Glutamatergic neuron (in vitro differentiated cells): ENCODE results near the gene GPS2. TPM values are rescaled to one million over a fixed set of nuclear protein-coding genes. Genes with fewer than 3 reads are reported as not detected.

Source experiments
- DNase-seq: peaks from one replicate; pipeline ENCODE4 v3.0.0; 2022
- H3K27ac Mint-ChIP-seq: one replicate; pipeline ENCODE4 v1.8.0; 2020; ENCODE audit warnings: mild to moderate bottlenecking, mixed read lengths, inconsistent platforms; ENCODE audit not compliant: unreplicated experiment
- H3K27me3 Mint-ChIP-seq: one replicate; pipeline ENCODE4 v1.8.0; 2020; ENCODE audit warnings: mild to moderate bottlenecking, moderate library complexity, mixed read lengths, inconsistent platforms; ENCODE audit not compliant: unreplicated experiment
- H3K36me3 Mint-ChIP-seq: one replicate; pipeline ENCODE4 v1.8.0; 2020; ENCODE audit warnings: mild to moderate bottlenecking, mixed read lengths, inconsistent platforms; ENCODE audit not compliant: unreplicated experiment
- H3K4me1 Mint-ChIP-seq: one replicate; pipeline ENCODE4 v1.8.0; 2020; ENCODE audit warnings: mild to moderate bottlenecking, low read depth, mixed read lengths, inconsistent platforms; ENCODE audit not compliant: unreplicated experiment
- H3K4me3 Mint-ChIP-seq: one replicate; pipeline ENCODE4 v1.8.0; 2020; ENCODE audit warnings: mild to moderate bottlenecking, mixed read lengths, inconsistent platforms; ENCODE audit not compliant: unreplicated experiment
- H3K9me3 Mint-ChIP-seq: one replicate; pipeline ENCODE4 v1.8.0; 2020; ENCODE audit warnings: mild to moderate bottlenecking, moderate library complexity, mixed read lengths, inconsistent platforms; ENCODE audit not compliant: unreplicated experiment
- long read RNA-seq: library from polyadenylated mRNA; unstranded; transcript quantifications from one replicate; pipeline ENCODE4 v2.0.0, GENCODE V29; 2020; ENCODE audit not compliant: unreplicated experiment
- total RNA-seq: library from RNA; stranded (reverse); fragmentation: NEBNext Ultra II Directional; extraction: Animal tissue kit (Norgen Biotek cat#: 25700); gene quantifications from one replicate; pipeline ENCODE4 v1.2.1, GENCODE V29; 2021; ENCODE audit not compliant: unreplicated experiment
- TF ChIP-seq, protein P1 (sequence below): fragments of 200-600 bp; sonication (generic); IDR thresholded peaks from one replicate; pipeline ENCODE4 v1.5.0; 2021; ENCODE audit not compliant: partially characterized antibody, unreplicated experiment

Gene GPS2, protein sequence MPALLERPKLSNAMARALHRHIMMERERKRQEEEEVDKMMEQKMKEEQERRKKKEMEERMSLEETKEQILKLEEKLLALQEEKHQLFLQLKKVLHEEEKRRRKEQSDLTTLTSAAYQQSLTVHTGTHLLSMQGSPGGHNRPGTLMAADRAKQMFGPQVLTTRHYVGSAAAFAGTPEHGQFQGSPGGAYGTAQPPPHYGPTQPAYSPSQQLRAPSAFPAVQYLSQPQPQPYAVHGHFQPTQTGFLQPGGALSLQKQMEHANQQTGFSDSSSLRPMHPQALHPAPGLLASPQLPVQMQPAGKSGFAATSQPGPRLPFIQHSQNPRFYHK
- 98.3 TPM for total RNA-seq
- long read RNA-seq, transcript GPS2-201 (11 exons, 1,379 nt) = major isoform, 27 of 60 reads
- long read RNA-seq, partial matches to known transcripts = 5 of 60 reads
- long read RNA-seq, other reads (novel, unspliced or antisense) = 22 of 60 reads

DNA sequence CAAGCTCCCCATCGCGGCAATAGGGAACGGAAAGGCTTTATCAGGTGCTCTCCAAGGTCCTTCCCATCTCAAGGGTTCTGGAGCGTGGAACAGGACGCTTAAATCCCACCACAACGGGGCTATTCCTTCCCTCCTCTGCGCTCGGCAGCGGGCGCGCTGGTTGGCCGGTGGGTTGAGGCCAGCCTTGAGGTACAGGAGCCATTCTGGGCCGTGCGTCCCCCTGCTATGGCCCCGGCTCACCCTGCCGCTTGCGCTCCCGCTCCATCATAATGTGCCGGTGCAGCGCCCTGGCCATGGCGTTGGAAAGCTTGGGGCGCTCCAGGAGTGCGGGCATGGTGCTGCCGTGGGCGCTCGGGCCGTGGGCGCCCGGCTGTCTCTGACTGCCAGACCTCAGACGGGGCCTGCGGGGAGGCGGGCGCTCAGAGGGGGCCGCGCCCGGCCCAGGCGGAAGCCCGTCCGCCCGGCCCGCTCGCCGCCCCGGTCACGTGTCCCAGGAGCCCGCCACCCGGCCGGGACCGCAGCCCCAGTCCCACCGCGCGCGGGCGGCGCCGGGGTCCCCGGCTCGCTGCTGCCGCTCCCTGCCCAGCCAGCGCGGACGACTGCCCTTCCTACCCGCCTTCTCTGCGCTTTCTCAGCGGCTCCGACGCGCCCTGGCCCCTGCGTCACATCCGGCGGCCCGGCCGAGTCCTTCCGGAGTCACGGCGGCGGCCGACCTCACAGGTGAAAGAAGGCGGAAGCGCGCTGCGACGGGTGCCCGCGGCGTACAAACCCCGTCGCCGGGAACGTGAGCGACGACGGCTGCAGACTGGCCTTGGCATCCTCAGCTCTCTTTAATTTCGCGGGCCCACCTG lies at the start of gene GPS2:
Gene GPS2, minus strand, starts transcription at position 642 of the 851 bp plus-strand sequence. Its CDS starts 308 bp downstream, at position 334.
- Mint-ChIP-seq H3K9me3 (peaks cover 16% of the 10 kb centered on the region), H3K27me3 (peaks cover 9% of the 10 kb centered on the region), H3K4me3 (peak within 1 kb of the TSS; percentile 89), H3K4me1 (peaks cover 16% of the 10 kb centered on the region), H3K27ac (peak within 1 kb of the TSS; percentile 72), H3K36me3 (peaks cover 10% of the 10 kb centered on the region)
- TF ChIP-seq, protein P1, sequence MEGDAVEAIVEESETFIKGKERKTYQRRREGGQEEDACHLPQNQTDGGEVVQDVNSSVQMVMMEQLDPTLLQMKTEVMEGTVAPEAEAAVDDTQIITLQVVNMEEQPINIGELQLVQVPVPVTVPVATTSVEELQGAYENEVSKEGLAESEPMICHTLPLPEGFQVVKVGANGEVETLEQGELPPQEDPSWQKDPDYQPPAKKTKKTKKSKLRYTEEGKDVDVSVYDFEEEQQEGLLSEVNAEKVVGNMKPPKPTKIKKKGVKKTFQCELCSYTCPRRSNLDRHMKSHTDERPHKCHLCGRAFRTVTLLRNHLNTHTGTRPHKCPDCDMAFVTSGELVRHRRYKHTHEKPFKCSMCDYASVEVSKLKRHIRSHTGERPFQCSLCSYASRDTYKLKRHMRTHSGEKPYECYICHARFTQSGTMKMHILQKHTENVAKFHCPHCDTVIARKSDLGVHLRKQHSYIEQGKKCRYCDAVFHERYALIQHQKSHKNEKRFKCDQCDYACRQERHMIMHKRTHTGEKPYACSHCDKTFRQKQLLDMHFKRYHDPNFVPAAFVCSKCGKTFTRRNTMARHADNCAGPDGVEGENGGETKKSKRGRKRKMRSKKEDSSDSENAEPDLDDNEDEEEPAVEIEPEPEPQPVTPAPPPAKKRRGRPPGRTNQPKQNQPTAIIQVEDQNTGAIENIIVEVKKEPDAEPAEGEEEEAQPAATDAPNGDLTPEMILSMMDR = no peak
- DNase-seq = peak; percentile 94

DNA sequence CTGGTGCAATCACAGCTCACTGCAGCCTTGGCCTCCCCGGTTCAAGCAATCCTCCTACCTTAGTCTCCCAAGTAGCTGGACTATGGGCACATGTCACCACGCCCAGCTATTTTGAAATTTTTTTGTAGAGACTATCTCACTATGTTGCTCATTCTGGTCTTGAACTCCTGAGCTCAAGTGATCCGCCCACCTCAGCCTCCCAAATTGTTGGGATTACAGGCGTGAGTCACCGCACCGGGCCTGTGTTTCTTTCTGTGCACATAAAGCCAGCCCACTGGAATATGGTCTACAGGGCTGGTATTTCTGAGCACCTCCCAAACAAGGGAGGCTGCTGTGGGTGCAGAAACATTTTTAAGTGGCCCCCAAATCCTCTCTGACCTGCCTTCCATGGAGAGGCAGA lies 48.2 kb upstream of the GPS2 start:
- H3K27ac Mint-ChIP-seq = no peak overlapping the region
- no peaks in the 10 kb centered on the region for H3K27me3 Mint-ChIP-seq
- TF ChIP-seq, protein P1 = no peak
- no peak for DNase-seq
- no peaks in the 10 kb centered on the region for H3K4me1 Mint-ChIP-seq
- peaks cover 3% of the 10 kb centered on the region for H3K9me3 Mint-ChIP-seq
- H3K36me3 Mint-ChIP-seq = peaks cover 3% of the 10 kb centered on the region
- no peak overlapping the region for H3K4me3 Mint-ChIP-seq

DNA sequence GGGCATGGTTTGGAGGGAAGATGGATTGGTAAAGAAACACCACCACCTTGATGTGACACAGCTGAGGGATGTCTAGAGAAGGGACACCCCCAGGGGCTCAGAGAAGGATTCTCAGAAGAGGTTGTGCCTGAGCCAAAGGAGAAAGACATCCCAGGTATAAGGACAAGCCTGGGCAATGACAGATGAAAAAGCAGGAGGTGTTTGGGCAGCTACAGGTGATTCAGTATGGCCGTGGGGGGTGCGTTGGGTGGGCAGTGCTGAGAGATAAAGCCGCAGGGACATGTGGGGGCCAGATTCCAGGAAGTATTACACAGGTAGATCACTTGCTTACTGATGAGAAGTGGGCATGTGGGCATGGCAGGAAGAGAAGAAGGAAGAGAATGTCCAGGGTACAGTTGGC lies 46.7 kb upstream of the GPS2 start:
- Mint-ChIP-seq H3K27me3 (peaks cover 3% of the 10 kb centered on the region), H3K36me3 (peaks cover 3% of the 10 kb centered on the region), H3K9me3 (peaks cover 3% of the 10 kb centered on the region), H3K4me3 (no peak overlapping the region), H3K4me1 (no peaks in the 10 kb centered on the region), H3K27ac (no peak overlapping the region)
- no peak for DNase-seq
- TF ChIP-seq, protein P1 = no peak

DNA sequence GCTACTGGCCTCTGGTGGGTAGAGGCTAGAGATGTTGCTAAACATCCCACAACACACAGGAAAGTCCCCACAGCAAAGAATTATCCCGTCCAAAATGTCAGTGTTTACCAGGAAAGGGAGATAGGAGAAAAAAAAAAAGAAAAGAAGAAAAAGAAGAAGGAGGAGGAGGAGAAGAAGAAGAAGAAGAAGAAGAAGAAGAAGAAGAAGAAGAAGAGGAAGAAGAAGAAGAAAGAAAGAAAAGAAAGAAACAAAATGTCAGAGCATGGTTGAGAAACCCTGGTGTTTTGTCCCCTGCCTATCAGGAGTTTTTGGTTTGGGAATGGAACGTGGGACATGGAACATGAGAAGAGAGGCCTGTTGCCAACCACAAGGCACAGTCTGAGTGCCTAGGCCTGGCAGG lies 42.2 kb upstream of the GPS2 start:
- H3K9me3 Mint-ChIP-seq = peaks cover 5% of the 10 kb centered on the region
- TF ChIP-seq, protein P1 = no peak
- peaks cover 4% of the 10 kb centered on the region for H3K4me1 Mint-ChIP-seq
- DNase-seq = no peak
- H3K4me3 Mint-ChIP-seq = no peak overlapping the region
- no peaks in the 10 kb centered on the region for H3K36me3 Mint-ChIP-seq
- H3K27me3 Mint-ChIP-seq = peaks cover 6% of the 10 kb centered on the region
- H3K27ac Mint-ChIP-seq = no peak overlapping the region
